ENCODE measurements around the gene LPO. TPM values are rescaled to one million over a fixed set of nuclear protein-coding genes. Genes with fewer than 3 reads are reported as not detected.

Gene LPO
- total and polyA plus RNA-seq, 4 donors = 0.17 to 0.83 (median 0.50) TPM

GRCh38 chr17:58308173-58308984 lies 70.0 kb downstream of the LPO start:
- Histone ChIP-seq H3K9me3 (ENCODE audit: control insufficient read depth, insufficient read depth, low read length) (no peaks in the 10 kb centered on the region), H3K36me3 (ENCODE audit: control insufficient read depth, insufficient read depth, low read length) (peaks cover 85% of the 10 kb centered on the region), H3K4me3 (ENCODE audit: low read depth, low read length) (no peak overlapping the region), H3K27me3 (ENCODE audit: control insufficient read depth, insufficient read depth, low read length) (no peaks in the 10 kb centered on the region), H3K27ac (ENCODE audit: low read depth, low read length) (no peak overlapping the region), H3K4me1 (ENCODE audit: control insufficient read depth, insufficient read depth, low read length) (peaks cover 9% of the 10 kb centered on the region)
- no peak for DNase-seq (ENCODE audit: low read depth in 4 of 6, low spot score in 6 of 6)
- WGBS (ENCODE audit: insufficient coverage) = 73% methylated on average over 32 of the region's 32 CpGs

GRCh38 chr17:58308985-58309917 lies 70.9 kb downstream of the LPO start:
- Histone ChIP-seq H3K9me3 (ENCODE audit: control insufficient read depth, insufficient read depth, low read length) (no peaks in the 10 kb centered on the region), H3K27ac (ENCODE audit: low read depth, low read length) (no peak overlapping the region), H3K27me3 (ENCODE audit: control insufficient read depth, insufficient read depth, low read length) (no peaks in the 10 kb centered on the region), H3K36me3 (ENCODE audit: control insufficient read depth, insufficient read depth, low read length) (peaks cover 83% of the 10 kb centered on the region), H3K4me1 (ENCODE audit: control insufficient read depth, insufficient read depth, low read length) (peaks cover 5% of the 10 kb centered on the region), H3K4me3 (ENCODE audit: low read depth, low read length) (no peak overlapping the region)
- WGBS (ENCODE audit: insufficient coverage) = 76% methylated on average over 16 of the region's 21 CpGs
- no peak for DNase-seq (ENCODE audit: low read depth in 4 of 6, low spot score in 6 of 6)

GRCh38 chr17:58309918-58310259 lies 71.5 kb downstream of the LPO start:
- DNase-seq (ENCODE audit: low read depth in 4 of 6, low spot score in 6 of 6) = no peak
- WGBS (ENCODE audit: insufficient coverage) = 93% methylated on average over 5 of the region's 5 CpGs
- no peak overlapping the region for H3K4me3 ChIP-seq (ENCODE audit: low read depth, low read length)
- no peaks in the 10 kb centered on the region for H3K9me3 ChIP-seq (ENCODE audit: control insufficient read depth, insufficient read depth, low read length)
- H3K27ac ChIP-seq (ENCODE audit: low read depth, low read length) = no peak overlapping the region
- peaks cover 82% of the 10 kb centered on the region for H3K36me3 ChIP-seq (ENCODE audit: control insufficient read depth, insufficient read depth, low read length)
- no peaks in the 10 kb centered on the region for H3K4me1 ChIP-seq (ENCODE audit: control insufficient read depth, insufficient read depth, low read length)
- H3K27me3 ChIP-seq (ENCODE audit: control insufficient read depth, insufficient read depth, low read length) = no peaks in the 10 kb centered on the region

GRCh38 chr17:58310511-58311428 lies 72.4 kb downstream of the LPO start:
- Histone ChIP-seq H3K9me3 (ENCODE audit: control insufficient read depth, insufficient read depth, low read length) (no peaks in the 10 kb centered on the region), H3K27ac (ENCODE audit: low read depth, low read length) (no peak overlapping the region), H3K36me3 (ENCODE audit: control insufficient read depth, insufficient read depth, low read length) (peaks cover 81% of the 10 kb centered on the region), H3K4me3 (ENCODE audit: low read depth, low read length) (no peak overlapping the region), H3K4me1 (ENCODE audit: control insufficient read depth, insufficient read depth, low read length) (no peaks in the 10 kb centered on the region), H3K27me3 (ENCODE audit: control insufficient read depth, insufficient read depth, low read length) (no peaks in the 10 kb centered on the region)
- DNase-seq (ENCODE audit: low read depth in 4 of 6, low spot score in 6 of 6) = no peak
- WGBS (ENCODE audit: insufficient coverage) = 91% methylated on average over 20 of the region's 23 CpGs

- Histone ChIP-seq H3K36me3 (ENCODE audit: control insufficient read depth, insufficient read depth, low read length) (peaks cover 81% of the 10 kb centered on the region), H3K4me1 (ENCODE audit: control insufficient read depth, insufficient read depth, low read length) (no peaks in the 10 kb centered on the region), H3K27me3 (ENCODE audit: control insufficient read depth, insufficient read depth, low read length) (no peaks in the 10 kb centered on the region), H3K4me3 (ENCODE audit: low read depth, low read length) (no peak overlapping the region), H3K27ac (ENCODE audit: low read depth, low read length) (no peak overlapping the region), H3K9me3 (ENCODE audit: control insufficient read depth, insufficient read depth, low read length) (no peaks in the 10 kb centered on the region)
- WGBS (ENCODE audit: insufficient coverage) = 86% methylated on average over 9 of the region's 9 CpGs
- no peak for DNase-seq (ENCODE audit: low read depth in 4 of 6, low spot score in 6 of 6)
Observed at GRCh38 chr17:58311429-58311894, 73.1 kb downstream of the LPO start.

- H3K27me3 ChIP-seq (ENCODE audit: control insufficient read depth, insufficient read depth, low read length) = no peaks in the 10 kb centered on the region
- peaks cover 80% of the 10 kb centered on the region for H3K36me3 ChIP-seq (ENCODE audit: control insufficient read depth, insufficient read depth, low read length)
- no peaks in the 10 kb centered on the region for H3K9me3 ChIP-seq (ENCODE audit: control insufficient read depth, insufficient read depth, low read length)
- H3K4me3 ChIP-seq (ENCODE audit: low read depth, low read length) = no peak overlapping the region
- 81% methylated on average over 21 of the region's 23 CpGs for WGBS (ENCODE audit: insufficient coverage)
- H3K27ac ChIP-seq (ENCODE audit: low read depth, low read length) = no peak overlapping the region
- no peak for DNase-seq (ENCODE audit: low read depth in 4 of 6, low spot score in 6 of 6)
- H3K4me1 ChIP-seq (ENCODE audit: control insufficient read depth, insufficient read depth, low read length) = no peaks in the 10 kb centered on the region
Observed at GRCh38 chr17:58312021-58312630, 73.7 kb downstream of the LPO start.

GRCh38 chr17:58312829-58313228 lies 74.4 kb downstream of the LPO start:
- H3K27me3 ChIP-seq (ENCODE audit: control insufficient read depth, insufficient read depth, low read length) = no peaks in the 10 kb centered on the region
- H3K9me3 ChIP-seq (ENCODE audit: control insufficient read depth, insufficient read depth, low read length) = no peaks in the 10 kb centered on the region
- no peak for DNase-seq (ENCODE audit: low read depth in 4 of 6, low spot score in 6 of 6)
- WGBS (ENCODE audit: insufficient coverage) = no CpG with 5 or more reads among the region's 1 CpG
- H3K27ac ChIP-seq (ENCODE audit: low read depth, low read length) = no peak overlapping the region
- no peaks in the 10 kb centered on the region for H3K4me1 ChIP-seq (ENCODE audit: control insufficient read depth, insufficient read depth, low read length)
- no peak overlapping the region for H3K4me3 ChIP-seq (ENCODE audit: low read depth, low read length)
- H3K36me3 ChIP-seq (ENCODE audit: control insufficient read depth, insufficient read depth, low read length) = peaks cover 79% of the 10 kb centered on the region

- Histone ChIP-seq H3K4me3 (ENCODE audit: low read depth, low read length) (no peak overlapping the region), H3K27me3 (ENCODE audit: control insufficient read depth, insufficient read depth, low read length) (no peaks in the 10 kb centered on the region), H3K4me1 (ENCODE audit: control insufficient read depth, insufficient read depth, low read length) (no peaks in the 10 kb centered on the region), H3K9me3 (ENCODE audit: control insufficient read depth, insufficient read depth, low read length) (no peaks in the 10 kb centered on the region), H3K27ac (ENCODE audit: low read depth, low read length) (no peak overlapping the region), H3K36me3 (ENCODE audit: control insufficient read depth, insufficient read depth, low read length) (peaks cover 79% of the 10 kb centered on the region)
- DNase-seq (ENCODE audit: low read depth in 4 of 6, low spot score in 6 of 6) = no peak
- 79% methylated on average over 4 of the region's 7 CpGs for WGBS (ENCODE audit: insufficient coverage)
Observed at GRCh38 chr17:58313815-58314705, 75.7 kb downstream of the LPO start.
